ENCODE measurements around the gene COQ8B. TPM values are rescaled to one million over a fixed set of nuclear protein-coding genes. Genes with fewer than 3 reads are reported as not detected.

Gene COQ8B
- total RNA-seq, 1 donor from 2014 or later, result 30.6 TPM

DNA sequence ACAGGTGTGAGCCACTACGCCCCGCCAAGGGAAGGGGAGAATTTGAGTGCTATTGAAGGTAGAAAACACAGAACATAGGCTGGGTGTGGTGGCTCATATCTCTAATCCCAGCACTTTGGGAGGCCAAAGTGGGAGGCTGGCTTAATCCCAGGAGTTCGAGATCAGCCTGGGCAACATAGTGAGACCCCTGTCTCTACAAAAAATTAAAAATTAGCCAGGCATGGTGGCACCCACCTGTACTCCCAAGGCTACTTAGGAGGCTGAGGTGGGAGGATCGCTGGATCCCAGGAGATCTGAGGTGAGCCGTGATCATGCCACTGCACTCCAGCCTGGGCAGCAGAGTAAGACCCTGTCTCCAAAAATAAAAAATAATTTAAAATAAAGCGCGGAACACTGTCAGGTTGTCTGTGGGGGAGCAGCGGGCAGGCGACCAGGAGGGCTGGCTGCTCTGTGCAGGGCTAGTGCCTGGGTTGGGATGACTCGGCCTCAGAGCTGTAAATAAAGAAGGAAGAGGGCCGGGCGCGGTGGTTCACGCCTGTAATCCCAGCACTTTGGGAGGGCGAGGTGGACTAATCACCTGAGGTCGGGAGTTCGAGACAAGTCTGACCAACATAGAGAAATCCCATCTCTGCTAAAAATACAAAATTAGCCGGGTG lies 74.5 kb downstream of the COQ8B start:
- intact Hi-C loops (cut with micrococcal nuclease), result no loop called here

Other genes with a start within 250 kb of the COQ8B start
- gene SPTBN4, start 249.9 kb downstream of the COQ8B start, total RNA-seq, result 0.20 and 0.57 TPM in 2 replicates
- gene SHKBP1, start 140.0 kb downstream of the COQ8B start, total RNA-seq, result 141 and 150 TPM in 2 replicates
- gene LTBP4, start 115.5 kb downstream of the COQ8B start, total RNA-seq, result 52.0 and 62.1 TPM in 2 replicates
- gene NUMBL, start 26.2 kb downstream of the COQ8B start, total RNA-seq, result 7.5 and 9.0 TPM in 2 replicates
- 4.7 and 5.1 TPM in 2 replicates for gene ITPKC, start 226 bp upstream of the COQ8B start, total RNA-seq
- 16.6 and 17.0 TPM in 2 replicates for gene ACTMAP, start 33.6 kb upstream of the COQ8B start, total RNA-seq
- 163 TPM in 2 replicates for gene SNRPA, start 34.3 kb upstream of the COQ8B start, total RNA-seq
- gene MIA, start 58.6 kb upstream of the COQ8B start, total RNA-seq, result 0.57 and 0.59 TPM in 2 replicates
- 42.3 and 45.6 TPM in 2 replicates for gene RAB4B, start 61.4 kb upstream of the COQ8B start, total RNA-seq
- 106 and 118 TPM in 2 replicates for gene EGLN2, start 82.3 kb upstream of the COQ8B start, total RNA-seq
- gene CYP2A6, start 133.6 kb upstream of the COQ8B start, total RNA-seq, result not detected in 2 replicates
- gene CYP2A7, start 165.3 kb upstream of the COQ8B start, total RNA-seq, result not detected in 2 replicates